Neuron (in vitro differentiated cells): ENCODE data around the gene ZBTB8OS.

Source experiments
- H2AFZ ChIP-seq: one replicate; pipeline ENCODE4 v1.6.1; 2013; ENCODE audit warnings: low read depth, mild to moderate bottlenecking, inconsistent platforms, low read length, moderate library complexity
- H3K27me3 ChIP-seq: one replicate; pipeline ENCODE4 v1.6.1; 2013; ENCODE audit warnings: low read length; ENCODE audit not compliant: insufficient read depth
- H3K36me3 ChIP-seq: one replicate; pipeline ENCODE4 v1.6.1; 2013; ENCODE audit warnings: low read length; ENCODE audit not compliant: insufficient read depth
- H3K4me1 ChIP-seq: one replicate; pipeline ENCODE4 v1.6.1; 2013; ENCODE audit warnings: low read length; ENCODE audit not compliant: insufficient read depth
- H3K4me3 ChIP-seq: 2 replicates; pipeline ENCODE4 v1.5.1; 2013; ENCODE audit warnings: mild to moderate bottlenecking, low read length, moderate library complexity
- H3K9me3 ChIP-seq: one replicate; pipeline ENCODE4 v1.6.1; 2013; ENCODE audit warnings: low read length

ZBTB8OS gene

DNA sequence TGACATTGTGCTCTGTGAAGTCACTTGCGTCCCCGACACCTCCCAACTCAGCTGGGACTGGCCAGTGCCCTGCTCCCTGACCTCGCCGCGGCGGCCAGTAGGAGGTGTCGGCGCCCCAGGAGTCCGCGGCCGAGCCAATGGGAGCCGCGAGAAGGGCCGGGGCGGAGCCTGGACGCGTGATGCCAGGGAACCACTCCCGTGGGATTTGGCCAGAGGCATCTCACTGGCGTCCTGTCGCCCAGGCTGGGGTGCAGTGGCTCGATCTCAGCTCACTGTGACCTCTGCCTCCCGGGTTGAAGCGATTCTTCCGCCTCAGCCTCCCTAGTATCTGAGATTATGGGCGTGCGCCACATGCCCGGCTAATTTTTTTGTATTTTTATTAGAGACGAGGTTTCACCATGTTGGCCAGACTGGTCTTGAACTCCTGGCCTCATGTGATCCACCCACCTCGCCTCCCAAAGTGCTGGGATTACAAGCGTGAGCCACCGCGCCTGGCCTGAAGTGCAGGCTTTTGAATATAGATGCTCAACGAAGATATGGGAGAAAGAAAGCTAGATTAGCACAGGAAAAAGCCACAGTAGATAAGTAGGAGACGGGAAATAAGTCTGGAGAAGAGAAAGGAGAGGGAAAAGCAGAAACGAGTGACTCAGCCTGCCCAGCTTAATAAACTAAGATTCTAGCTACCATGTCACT lies 38.0 kb downstream of the ZBTB8OS start:
- Histone ChIP-seq H3K4me1 (no peaks in the 10 kb centered on the region), H2AFZ (no peak overlapping the region), H3K36me3 (no peaks in the 10 kb centered on the region), H3K27me3 (no peaks in the 10 kb centered on the region), H3K9me3 (no peaks in the 10 kb centered on the region), H3K4me3 (no peak overlapping the region)

DNA sequence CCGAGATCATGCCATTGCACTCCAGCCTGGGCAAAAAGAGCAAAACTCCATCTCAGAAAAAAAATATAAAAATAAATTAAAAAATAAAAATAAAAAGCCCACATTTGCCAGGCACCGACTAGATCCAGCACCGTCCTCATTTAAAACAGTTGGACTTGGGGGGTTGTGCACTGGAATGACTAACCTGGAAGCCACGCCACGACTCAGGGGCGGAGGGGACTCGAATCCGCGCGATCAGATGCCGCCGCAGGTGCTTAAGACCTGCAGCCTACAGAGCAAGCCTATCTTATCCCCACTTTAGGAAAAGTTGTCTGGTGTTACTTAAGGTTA lies 38.5 kb downstream of the ZBTB8OS start:
- H3K4me1 ChIP-seq = no peaks in the 10 kb centered on the region
- no peak overlapping the region for H2AFZ ChIP-seq
- no peak overlapping the region for H3K4me3 ChIP-seq
- peaks cover 1% of the 10 kb centered on the region for H3K36me3 ChIP-seq
- no peaks in the 10 kb centered on the region for H3K27me3 ChIP-seq
- no peaks in the 10 kb centered on the region for H3K9me3 ChIP-seq

GRCh38 chr1:32609180-32609579 lies 41.2 kb downstream of the ZBTB8OS start:
- Histone ChIP-seq H3K4me3 (no peak overlapping the region), H3K27me3 (no peaks in the 10 kb centered on the region), H3K36me3 (peaks cover 17% of the 10 kb centered on the region), H2AFZ (no peak overlapping the region), H3K4me1 (no peaks in the 10 kb centered on the region), H3K9me3 (peaks cover 2% of the 10 kb centered on the region)

- H3K9me3 ChIP-seq = peaks cover 2% of the 10 kb centered on the region
- peaks cover 17% of the 10 kb centered on the region for H3K36me3 ChIP-seq
- no peaks in the 10 kb centered on the region for H3K27me3 ChIP-seq
- no peak overlapping the region for H3K4me3 ChIP-seq
- no peaks in the 10 kb centered on the region for H3K4me1 ChIP-seq
- no peak overlapping the region for H2AFZ ChIP-seq
These were observed 43.6 kb downstream of the ZBTB8OS start for GRCh38 chr1:32606565-32607371.

DNA sequence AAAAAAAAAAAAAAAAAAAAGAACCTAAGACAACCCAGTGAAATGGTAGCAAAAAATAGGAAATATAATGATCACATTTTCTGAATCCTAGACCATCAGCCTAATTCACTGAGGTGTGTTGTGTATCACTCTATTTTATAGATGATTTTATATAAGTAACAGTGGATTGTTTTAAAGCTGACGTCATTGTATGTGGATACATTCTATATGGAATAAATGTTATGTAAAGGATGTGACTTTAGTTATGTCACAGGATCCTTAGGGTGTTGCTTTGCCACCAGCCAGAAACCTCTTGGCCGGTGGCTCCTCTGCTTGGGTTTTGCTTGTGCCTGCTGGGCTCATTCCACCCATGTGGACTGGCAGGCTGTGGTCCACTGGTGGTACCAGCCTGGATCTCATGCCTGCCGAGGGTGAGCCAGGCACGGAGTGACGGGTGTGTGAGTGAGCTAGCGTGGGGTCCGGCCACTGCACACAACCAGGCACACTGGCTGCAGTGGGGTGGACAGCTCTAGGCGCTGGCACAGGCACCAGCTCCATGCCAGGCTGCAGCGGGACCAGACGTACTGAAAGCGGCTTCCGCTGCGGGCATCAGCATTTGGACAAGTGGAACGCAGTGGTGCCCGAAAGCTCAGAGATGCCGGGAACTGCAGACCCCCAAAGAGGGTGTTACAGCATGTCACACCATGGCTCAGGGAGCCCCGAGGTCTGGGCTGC lies 44.5 kb downstream of the ZBTB8OS start:
- Histone ChIP-seq H3K36me3 (peaks cover 22% of the 10 kb centered on the region), H3K4me1 (no peaks in the 10 kb centered on the region), H3K9me3 (peaks cover 2% of the 10 kb centered on the region), H3K4me3 (no peak overlapping the region), H2AFZ (no peak overlapping the region), H3K27me3 (no peaks in the 10 kb centered on the region)

- Histone ChIP-seq H3K4me3 (no peak overlapping the region), H3K9me3 (no peaks in the 10 kb centered on the region)
These were observed 50.3 kb downstream of the ZBTB8OS start for GRCh38 chr1:32600034-32600433.

DNA sequence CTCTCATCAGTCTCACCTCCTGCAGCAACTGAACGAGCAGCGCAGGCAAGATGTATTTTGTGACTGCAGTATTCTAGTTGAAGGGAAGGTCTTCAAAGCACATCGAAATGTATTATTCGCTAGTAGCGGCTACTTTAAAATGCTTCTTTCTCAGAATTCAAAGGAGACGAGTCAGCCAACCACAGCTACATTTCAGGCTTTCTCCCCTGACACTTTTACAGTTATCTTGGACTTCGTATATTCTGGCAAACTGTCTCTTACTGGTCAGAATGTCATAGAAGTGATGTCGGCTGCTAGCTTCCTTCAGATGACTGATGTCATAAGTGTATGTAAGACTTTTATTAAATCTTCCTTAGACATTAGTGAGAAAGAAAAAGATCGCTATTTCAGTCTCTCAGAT lies 57.4 kb downstream of the ZBTB8OS start:
- no peaks in the 10 kb centered on the region for H3K9me3 ChIP-seq

More at GRCh38 chr1:32600034-32600433, 50.3 kb downstream of the ZBTB8OS start:
- H3K27me3 ChIP-seq = no peaks in the 10 kb centered on the region
- no peak overlapping the region for H2AFZ ChIP-seq
- H3K4me1 ChIP-seq = no peaks in the 10 kb centered on the region
- peaks cover 42% of the 10 kb centered on the region for H3K36me3 ChIP-seq

GRCh38 chr1:32580348-32581017 lies 69.9 kb downstream of the ZBTB8OS start:
- Histone ChIP-seq H3K9me3 (no peaks in the 10 kb centered on the region), H3K36me3 (no peaks in the 10 kb centered on the region), H3K27me3 (no peaks in the 10 kb centered on the region), H3K4me1 (no peaks in the 10 kb centered on the region), H2AFZ (no peak overlapping the region), H3K4me3 (no peak overlapping the region)

More for the DNA sequence above, 57.4 kb downstream of the ZBTB8OS start:
- Histone ChIP-seq H2AFZ (no peak overlapping the region), H3K4me3 (no peak overlapping the region), H3K27me3 (no peaks in the 10 kb centered on the region), H3K36me3 (peaks cover 39% of the 10 kb centered on the region), H3K4me1 (no peaks in the 10 kb centered on the region)
